ENCODE measurements around the gene EGFR.

DNA sequence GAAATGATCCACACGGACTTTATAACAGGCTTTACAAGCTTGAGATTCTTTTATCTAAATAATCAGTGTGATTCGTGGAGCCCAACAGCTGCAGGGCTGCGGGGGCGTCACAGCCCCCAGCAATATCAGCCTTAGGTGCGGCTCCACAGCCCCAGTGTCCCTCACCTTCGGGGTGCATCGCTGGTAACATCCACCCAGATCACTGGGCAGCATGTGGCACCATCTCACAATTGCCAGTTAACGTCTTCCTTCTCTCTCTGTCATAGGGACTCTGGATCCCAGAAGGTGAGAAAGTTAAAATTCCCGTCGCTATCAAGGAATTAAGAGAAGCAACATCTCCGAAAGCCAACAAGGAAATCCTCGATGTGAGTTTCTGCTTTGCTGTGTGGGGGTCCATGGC is 155.6 kb downstream of the EGFR start:
- no peak for TF ChIP-seq POLR2A (IDR thresholded peaks at IDR 0.05)
- TF ChIP-seq CTCF (IDR thresholded peaks at IDR 0.05), result no peak

Data from lower leg skin (tissue), 3 donors.